ENCODE results near the gene AUTS2. TPM values are rescaled to one million over a fixed set of nuclear protein-coding genes. Genes with fewer than 3 reads are reported as not detected.

The AUTS2 gene
- total and polyA plus RNA-seq, 2 of the 8 experiments (the other 6 are each of a cell fraction or from before 2014, with no cell fraction given): 25.9 to 101 TPM

DNA sequence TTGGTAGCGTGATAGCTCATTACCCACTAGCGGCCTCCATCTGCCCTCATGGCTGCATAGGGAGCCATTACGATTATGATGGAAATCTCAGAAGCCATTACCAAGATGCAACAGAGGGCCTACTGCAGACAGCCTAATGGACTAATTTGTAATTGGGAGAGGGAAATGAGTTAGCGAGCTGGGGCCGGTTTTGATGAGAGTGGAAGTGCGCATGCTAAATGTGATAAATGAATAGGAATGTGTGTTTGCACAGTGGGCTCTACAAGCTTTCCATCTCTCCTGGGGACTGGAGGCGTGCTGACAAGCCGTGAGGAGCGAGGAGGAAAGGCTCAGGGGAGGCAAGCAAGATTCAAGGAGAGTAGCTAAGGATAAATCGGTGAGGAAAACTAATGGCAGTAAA, 889.2 kb downstream of the AUTS2 start:
- Histone ChIP-seq H3K14ac (ENCODE audit: insufficient read length) (no peak overlapping the region), H3K23ac (ENCODE audit: insufficient read length) (no peak overlapping the region), H4K8ac (ENCODE audit: extremely low read depth, insufficient read depth, low read length) (no peak overlapping the region), H2BK20ac (ENCODE audit: low read length) (no peak overlapping the region), H3K4me3 (ENCODE audit: extremely low read depth in 1 of 4, insufficient read depth in 2 of 4, low read depth in 3 of 4, low read length in 4 of 4) (no peak overlapping the region), H3K27me3 (replicated peaks in 1 of 4; ENCODE audit: control insufficient read depth in 3 of 4, extremely low read depth in 1 of 4, insufficient read depth in 3 of 4, low read length in 3 of 4) (no peaks in the 10 kb centered on the region; a peak in 1 of 7 replicates), H3K9me3 (ENCODE audit: insufficient read depth in 2 of 2, low read depth in 1 of 2, low read length in 1 of 2) (no peaks in the 10 kb centered on the region), H2AFZ (ENCODE audit: low read length) (no peak overlapping the region), H2BK15ac (ENCODE audit: low read length) (no peak overlapping the region), H4K5ac (ENCODE audit: insufficient read length, low read depth, low read length) (no peak overlapping the region), H3K23me2 (ENCODE audit: low read depth, low read length) (no peaks in the 10 kb centered on the region), H3K56ac (replicated peaks; ENCODE audit: insufficient read length, low read depth, low read length) (no peak overlapping the region), H3K79me1 (ENCODE audit: low read depth, low read length) (no peaks in the 10 kb centered on the region), H3K9ac (replicated peaks in 1 of 4; ENCODE audit: extremely low read depth in 1 of 4, low read depth in 3 of 4, low read length in 3 of 4) (no peak overlapping the region), H2BK120ac (replicated peaks; ENCODE audit: low read depth, low read length) (no peak overlapping the region), H3K36me3 (ENCODE audit: control insufficient read depth in 2 of 4, insufficient read depth in 4 of 4, low read length in 3 of 4) (no peaks in the 10 kb centered on the region), H3K18ac (ENCODE audit: extremely low read depth, low read length) (no peak overlapping the region), H2BK5ac (ENCODE audit: low read depth, low read length) (no peak overlapping the region), H4K20me1 (replicated peaks in 1 of 2; ENCODE audit: control insufficient read depth in 1 of 2, insufficient read depth in 2 of 2, low read length in 2 of 2) (no peaks in the 10 kb centered on the region), H3K4me2 (ENCODE audit: insufficient read depth in 1 of 2, low read depth in 2 of 2, low read length in 2 of 2) (no peak overlapping the region), H3K4me1 (replicated peaks in 1 of 4; ENCODE audit: control insufficient read depth in 3 of 4, insufficient read depth in 4 of 4, low read length in 3 of 4) (no peaks in the 10 kb centered on the region; a peak in 1 of 7 replicates), H4K91ac (replicated peaks; ENCODE audit: insufficient read length, low read length) (no peak overlapping the region), H3K27ac (ENCODE audit: low read depth, low read length) (no peak overlapping the region), H3K4ac (replicated peaks; ENCODE audit: insufficient read length, low read depth, low read length) (no peak overlapping the region), H3K79me2 (ENCODE audit: control insufficient read depth in 1 of 2, insufficient read depth in 2 of 2, low read length in 2 of 2) (no peaks in the 10 kb centered on the region), H2AK5ac (ENCODE audit: low read depth, low read length) (no peak overlapping the region), H2BK12ac (ENCODE audit: low read depth, low read length) (no peak overlapping the region)
- DNase-seq (ENCODE audit: low read depth in 1 of 2, low spot score in 2 of 2) (no peak), FAIRE-seq (no peak)
- POLR2A ChIA-PET (ENCODE audit: partially characterized antibody): no interaction called here
- CTCF ChIA-PET (ENCODE audit: partially characterized antibody): interaction anchor here (0.9 kb wide), 1 partner anchor 19 kb away, joined by 3 read pairs; no protein-coding TSS in a partner anchor
- WGBS, 2 experiments (ENCODE audit: extremely low coverage in 1 of 2, insufficient coverage in 1 of 2, insufficient read length in 1 of 2, insufficient replicate concordance in 2 of 2, low coverage in 1 of 2, low lambda C conversion rate in 2 of 2, missing lambda C conversion rate in 1 of 2): 94% methylated on average over 10 of the region's 10 CpGs; no CpG with 5 or more reads in 1 of the 2 experiments
- TF ChIP-seq KDM4A (IDR thresholded peaks at IDR 0.05; ENCODE audit: low read depth, low read length, severe bottlenecking): no peak
- TF ChIP-seq, protein P1, sequence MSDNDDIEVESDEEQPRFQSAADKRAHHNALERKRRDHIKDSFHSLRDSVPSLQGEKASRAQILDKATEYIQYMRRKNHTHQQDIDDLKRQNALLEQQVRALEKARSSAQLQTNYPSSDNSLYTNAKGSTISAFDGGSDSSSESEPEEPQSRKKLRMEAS (IDR thresholded peaks at IDR 0.05): no peak
- no peak for TF ChIP-seq TBP (IDR thresholded peaks at IDR 0.05; ENCODE audit: low read depth, low read length)
- TF ChIP-seq HDAC2 (IDR thresholded peaks at IDR 0.05; ENCODE audit: borderline replicate concordance in 1 of 2, low read depth in 2 of 2, low read length in 2 of 2): no peak
- no peak for TF ChIP-seq KDM1A (IDR thresholded peaks at IDR 0.05; ENCODE audit: borderline replicate concordance, low read length)
- TF ChIP-seq YY1 (IDR thresholded peaks at IDR 0.05; ENCODE audit: low read depth, low read length): no peak
- no peak for TF ChIP-seq RXRA (IDR thresholded peaks at IDR 0.05; ENCODE audit: insufficient read depth, low read depth, low read length)
- TF ChIP-seq BCL11A (IDR thresholded peaks at IDR 0.05; ENCODE audit: low read depth in 2 of 2, low read length in 2 of 2): no peak
- TF ChIP-seq SP2 (IDR thresholded peaks at IDR 0.05; ENCODE audit: low read length): no peak
- TF ChIP-seq, protein P2, sequence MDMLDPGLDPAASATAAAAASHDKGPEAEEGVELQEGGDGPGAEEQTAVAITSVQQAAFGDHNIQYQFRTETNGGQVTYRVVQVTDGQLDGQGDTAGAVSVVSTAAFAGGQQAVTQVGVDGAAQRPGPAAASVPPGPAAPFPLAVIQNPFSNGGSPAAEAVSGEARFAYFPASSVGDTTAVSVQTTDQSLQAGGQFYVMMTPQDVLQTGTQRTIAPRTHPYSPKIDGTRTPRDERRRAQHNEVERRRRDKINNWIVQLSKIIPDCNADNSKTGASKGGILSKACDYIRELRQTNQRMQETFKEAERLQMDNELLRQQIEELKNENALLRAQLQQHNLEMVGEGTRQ (IDR thresholded peaks at IDR 0.05; ENCODE audit: low read length): no peak
- TF ChIP-seq EGR1 (IDR thresholded peaks at IDR 0.05; ENCODE audit: borderline replicate concordance, low read depth, low read length): no peak
- no peak for TF ChIP-seq RNF2 (IDR thresholded peaks at IDR 0.05; ENCODE audit: borderline replicate concordance, low read depth, low read length, missing control alignments, poor library complexity, severe bottlenecking)
- no peak for TF ChIP-seq GTF2F1 (IDR thresholded peaks at IDR 0.05; ENCODE audit: borderline replicate concordance, low read depth, low read length)
